MV-4-11 (cell line): ENCODE data around the gene LRRC2.

ENCODE experiments used
- DNase-seq: peaks from one replicate; lab custom pipeline; 2025; lab: John Stamatoyannopoulos, UW

LRRC2 gene

DNA sequence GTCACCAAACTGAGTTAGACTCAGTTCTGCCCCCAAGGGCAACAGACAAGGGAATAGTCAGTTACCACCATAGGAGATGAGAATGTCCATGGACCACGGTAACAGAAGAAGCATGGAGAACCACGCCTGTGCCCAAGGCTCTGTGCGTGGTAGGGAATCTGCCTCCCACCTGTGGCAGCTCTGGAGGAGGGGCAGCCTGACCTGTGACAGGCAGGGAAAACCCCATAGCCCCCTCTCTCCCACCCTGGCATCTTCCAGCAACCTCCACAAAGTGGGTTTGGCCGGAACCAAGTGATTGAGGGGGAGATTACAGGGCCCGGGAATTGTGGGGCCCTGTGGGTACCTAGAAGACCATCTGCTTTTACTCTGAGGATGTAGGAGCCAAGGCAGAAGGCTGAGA lies 87.1 kb downstream of the LRRC2 start:
- no peak for DNase-seq

GRCh38 chr3:46478341-46478740 lies 87.8 kb downstream of the LRRC2 start:
- peak; percentile 20 for DNase-seq

DNA sequence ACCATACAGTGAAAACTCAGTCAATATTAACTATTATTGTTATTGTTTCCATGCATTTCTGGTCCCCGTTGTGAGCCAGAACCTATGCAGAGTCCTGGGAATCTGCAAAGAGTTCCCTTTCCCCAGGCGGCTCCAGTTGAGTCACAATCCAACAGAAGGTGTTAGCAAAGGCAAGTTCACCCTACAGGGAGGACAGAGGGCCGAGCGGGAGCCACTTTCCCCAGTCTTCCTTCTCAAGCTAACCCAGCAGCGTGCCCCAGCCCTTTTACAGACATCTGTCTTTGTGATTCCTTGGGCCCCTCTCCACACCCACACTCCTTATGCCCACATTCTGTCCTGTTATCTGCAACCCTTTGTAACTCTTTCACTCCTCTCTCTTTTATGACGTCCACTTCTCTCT lies 88.3 kb downstream of the LRRC2 start:
- no peak for DNase-seq

GRCh38 chr3:46477145-46477544 lies 89.0 kb downstream of the LRRC2 start:
- DNase-seq: no peak

DNA sequence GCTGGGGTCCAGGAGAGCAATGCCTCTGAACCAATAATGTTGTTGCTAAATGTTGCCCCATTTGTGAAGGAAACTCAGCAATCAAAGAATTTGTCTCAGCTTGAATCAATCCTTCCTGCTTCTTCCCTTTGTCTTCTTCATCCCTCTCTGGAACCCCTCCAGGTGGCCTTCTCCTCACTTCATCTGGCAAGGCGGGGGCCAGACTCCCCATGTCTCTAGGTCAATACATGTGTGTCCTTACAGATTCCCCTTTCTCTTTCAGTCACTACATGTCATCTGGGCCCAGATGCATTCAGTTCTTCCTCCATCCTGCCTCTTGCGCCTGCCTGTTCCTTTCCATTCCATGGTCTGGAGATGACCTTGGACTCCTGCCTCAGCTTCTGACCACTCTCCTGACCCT lies 93.4 kb downstream of the LRRC2 start:
- no peak for DNase-seq

- DNase-seq: no peak
Observed at GRCh38 chr3:46471371-46471914, 94.7 kb downstream of the LRRC2 start.

DNA sequence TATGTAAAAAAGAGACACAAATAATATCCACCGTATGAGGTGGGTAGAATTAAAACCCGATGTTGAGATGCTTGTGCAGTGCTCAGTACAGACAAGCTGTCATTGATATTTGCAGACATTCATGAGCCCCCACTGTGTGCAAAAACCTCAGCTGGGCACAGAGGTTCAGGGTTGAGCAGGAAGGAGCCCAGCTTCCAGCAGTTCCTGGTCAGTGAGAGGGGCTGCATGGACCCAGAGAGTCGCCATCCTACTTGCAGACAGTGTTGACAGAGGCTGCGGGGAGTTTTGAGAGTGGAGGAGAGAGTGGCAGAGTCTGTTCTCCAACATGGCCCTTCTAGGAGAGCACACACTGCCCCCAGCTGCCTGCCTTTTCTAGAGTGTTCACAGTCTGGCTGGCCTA lies 95.3 kb downstream of the LRRC2 start:
- no peak for DNase-seq

DNA sequence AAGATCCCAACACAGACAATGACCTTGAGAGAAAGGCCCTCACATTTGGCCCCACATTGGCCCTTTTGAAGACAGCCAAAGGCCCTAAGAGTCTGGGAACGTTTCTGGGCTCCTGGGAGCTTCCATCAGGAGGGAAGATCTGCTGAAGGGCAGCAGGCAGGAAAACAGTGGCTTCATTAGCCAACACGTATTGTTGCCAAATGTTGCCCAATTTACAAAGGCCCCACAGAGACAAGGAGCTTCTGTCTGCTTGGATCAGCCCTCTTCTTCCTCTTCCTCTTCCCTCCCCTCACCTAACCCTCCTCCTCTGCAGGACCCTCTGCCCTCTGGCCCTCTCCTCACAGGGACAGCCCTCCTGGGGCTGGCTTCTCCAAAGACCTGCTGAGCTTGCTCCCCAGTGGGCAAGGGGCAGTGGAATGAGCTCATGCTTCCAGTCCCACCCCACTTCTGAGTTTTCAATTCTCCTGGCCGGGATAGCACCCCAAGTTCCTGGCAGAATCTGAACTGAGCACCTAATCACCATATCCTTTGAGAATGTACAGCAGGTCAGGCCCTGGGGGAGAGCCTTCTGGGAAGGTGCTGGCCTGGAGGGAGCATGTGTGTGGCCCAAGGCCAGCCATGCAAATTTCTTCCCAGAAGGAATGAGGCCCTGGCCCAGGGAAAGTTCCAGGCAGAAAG lies 96.3 kb downstream of the LRRC2 start:
- DNase-seq: peak; percentile 41

DNA sequence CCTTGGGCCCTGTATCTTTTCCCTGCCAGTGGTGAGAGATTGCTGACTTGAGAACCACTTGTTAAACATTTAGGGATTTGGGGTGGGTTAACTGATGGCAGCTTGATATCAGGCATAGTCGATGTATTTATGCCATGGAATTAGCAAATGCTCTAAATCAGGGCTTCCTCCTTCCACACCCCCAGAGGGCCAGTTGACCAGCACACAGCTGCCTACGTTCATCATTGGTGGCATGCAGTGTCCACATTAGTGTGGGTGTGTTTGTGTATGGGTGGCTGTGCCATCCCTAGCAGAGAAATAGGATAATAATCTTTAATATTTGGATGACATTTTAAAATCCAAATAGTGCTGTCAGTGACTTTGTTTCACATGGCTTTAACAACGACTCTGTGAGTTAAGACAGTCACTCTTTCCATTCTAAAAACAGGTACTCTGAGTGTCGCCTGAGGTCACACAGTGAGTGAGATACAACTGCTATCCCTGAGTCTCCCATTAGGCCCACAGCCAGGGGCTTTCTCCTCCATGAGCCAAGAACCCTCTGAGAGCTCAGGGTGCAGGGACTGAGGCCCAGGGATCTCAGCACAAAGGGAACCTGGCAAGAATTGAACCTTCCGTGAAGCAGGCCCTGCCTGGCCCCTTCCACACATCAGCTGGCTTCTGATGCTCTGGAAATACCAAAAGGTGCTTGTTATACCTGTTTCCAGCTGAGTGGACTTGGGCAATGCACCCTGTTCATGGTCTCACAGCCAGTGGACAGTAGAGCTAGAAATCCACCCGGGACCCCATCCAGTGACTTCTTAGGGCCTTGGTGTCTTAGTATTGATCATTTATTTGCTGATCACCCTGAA lies 97.1 kb downstream of the LRRC2 start:
- DNase-seq: no peak

GRCh38 chr3:46467562-46467961 lies 98.5 kb downstream of the LRRC2 start:
- no peak for DNase-seq

GRCh38 chr3:46466871-46467403 lies 99.2 kb downstream of the LRRC2 start:
- DNase-seq: no peak

DNA sequence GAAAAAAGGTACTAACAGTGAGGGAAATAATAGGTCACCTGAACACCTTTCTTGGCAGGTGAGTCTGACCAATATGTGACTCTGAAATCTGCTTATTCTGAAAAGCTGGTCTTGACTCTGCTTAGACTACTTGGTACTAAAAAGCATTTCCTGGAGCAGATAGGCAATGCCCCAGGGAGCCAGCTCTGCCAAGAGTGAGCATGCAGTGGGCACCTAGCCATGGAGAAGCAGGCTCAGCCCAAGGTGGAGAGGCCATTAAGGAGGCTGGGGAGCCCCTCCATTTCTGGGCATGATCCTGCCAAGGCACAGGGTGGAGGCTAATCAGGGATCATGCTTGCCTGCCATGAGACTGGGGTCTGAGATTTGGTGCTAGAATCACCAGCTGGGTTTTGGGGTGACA lies 99.8 kb downstream of the LRRC2 start:
- DNase-seq: no peak
